ENCODE measurements around the gene UBAC1.

UBAC1 gene

DNA sequence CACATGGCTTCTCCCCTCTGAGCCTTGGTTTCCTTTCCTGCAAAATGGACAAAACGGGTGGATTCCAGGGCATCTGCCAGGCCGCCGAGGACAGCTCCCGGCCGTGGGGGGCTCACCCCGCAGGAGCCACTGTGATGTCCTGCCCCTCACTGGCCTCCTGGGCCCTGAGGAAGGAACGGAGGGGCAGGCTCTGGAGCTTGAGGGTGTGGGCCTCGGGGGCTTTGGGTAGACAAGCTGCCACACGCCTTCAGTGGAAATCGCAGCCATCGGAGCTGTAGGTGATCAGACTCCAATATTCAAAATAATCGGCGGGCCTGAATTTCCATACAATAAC, 32.2 kb upstream of the UBAC1 start:
- no peak for DNase-seq

DNA sequence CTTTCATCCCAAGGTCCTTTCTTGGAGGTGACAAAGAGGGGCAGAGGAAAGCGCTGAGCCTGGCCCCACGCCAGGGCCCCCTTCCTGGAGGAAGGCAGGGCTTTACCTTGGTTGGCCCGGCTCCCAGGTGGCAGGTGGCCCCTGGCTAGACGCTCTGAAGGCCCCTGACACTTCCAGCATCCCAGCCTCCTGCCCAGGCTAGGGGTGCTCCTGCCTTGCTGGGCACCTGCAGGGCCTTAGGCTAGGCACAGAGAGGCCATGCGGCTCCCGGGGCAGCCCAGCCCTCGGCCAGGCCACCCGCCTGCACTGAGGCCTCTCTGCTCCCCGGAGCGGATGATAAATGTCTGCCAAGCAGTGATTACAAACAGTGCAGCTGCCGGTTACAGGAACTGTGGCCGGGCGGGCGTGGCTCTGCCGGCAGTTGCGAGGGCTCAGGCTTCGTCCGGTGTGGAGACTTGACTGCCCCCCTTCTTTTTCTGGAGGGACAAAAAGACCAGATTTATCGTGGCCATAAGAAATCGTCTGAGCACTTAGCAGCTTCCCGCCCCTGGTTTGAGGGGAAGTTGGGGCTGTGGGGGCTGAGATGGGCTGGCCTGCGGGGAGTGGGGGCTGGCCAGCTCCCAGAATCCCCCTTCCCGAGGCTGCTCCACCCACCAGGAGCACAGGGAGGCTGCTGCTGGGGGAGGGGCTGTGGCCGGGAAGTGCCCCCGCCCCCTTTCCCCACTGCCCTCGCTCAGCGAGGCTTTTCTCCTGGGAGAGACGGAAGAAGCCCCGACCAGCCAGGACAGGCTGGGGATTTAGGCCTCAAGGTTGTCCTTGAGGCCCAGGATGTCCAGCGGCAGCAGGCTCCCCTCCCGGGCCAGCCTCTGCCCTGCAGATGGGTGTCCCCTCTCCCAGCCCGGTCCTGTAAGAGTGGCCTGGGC, 31.6 kb upstream of the UBAC1 start:
- DNase-seq = peak; percentile 32

DNA sequence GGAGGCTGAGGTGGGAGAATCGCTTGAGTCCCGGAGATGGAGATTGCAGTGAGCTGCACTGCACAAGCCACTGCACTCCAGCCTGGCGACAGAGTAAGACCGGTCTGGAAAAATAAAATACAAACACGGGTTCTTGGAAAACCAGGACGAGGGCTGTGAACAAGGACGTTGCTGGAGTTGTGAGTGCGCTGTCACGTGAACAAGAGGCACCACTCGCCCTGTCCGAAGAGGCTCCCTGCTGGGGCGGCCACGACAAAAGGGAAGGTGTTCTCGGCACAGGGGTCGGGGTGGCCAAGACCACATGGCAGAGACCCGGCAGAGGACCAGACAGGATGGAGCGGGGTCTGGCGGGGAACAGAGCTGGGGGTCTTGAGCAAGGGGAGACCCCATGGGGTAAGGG, 30.6 kb upstream of the UBAC1 start:
- no peak for DNase-seq

DNA sequence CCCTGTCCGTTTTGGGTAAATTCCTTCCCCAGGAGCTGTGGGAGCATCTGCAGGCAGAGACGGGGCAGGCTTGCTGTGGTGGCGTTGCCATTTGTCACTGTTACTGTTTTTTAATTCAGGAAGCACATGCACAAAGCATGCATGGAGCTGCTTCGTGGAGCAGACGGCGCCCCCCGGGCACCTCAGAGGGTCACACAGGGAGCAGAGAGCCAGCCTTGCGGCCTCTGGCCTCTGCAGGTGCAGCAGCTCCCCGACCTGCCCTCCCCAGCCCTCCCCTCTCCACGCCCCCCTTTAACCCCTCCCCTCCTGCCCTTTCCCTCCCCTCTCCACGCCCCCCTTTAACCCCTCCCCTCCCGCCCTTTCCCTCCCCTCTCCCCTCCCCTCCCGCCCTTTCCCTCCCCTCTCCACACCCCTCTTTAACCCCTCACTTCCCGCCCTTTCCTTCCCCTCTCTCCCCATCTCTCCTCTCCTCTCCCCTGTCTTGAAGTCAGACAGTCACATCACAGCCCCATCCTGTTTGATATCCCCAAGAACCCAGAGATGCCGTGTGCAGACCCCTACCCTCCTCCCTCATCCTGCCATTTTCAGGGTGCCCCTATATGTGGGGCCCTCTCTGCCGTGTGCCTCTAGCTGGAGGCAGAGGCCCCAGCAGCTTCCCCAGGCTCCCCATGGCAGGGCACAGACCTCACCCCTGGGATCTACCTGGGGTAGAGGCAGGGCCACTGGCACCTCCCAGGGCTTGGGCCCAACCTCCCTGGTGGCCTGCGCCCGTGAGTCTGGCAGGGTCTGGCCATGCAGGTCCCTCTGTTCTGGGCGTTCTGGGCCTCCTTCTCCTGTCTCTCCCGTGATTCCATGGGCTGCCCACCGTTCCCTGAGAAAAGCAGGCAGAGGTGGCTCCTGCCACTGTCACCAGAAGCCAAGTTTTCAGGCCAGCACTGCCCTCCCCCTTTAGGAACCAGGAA, 29.6 kb upstream of the UBAC1 start:
- peak; percentile 41 for DNase-seq

DNA sequence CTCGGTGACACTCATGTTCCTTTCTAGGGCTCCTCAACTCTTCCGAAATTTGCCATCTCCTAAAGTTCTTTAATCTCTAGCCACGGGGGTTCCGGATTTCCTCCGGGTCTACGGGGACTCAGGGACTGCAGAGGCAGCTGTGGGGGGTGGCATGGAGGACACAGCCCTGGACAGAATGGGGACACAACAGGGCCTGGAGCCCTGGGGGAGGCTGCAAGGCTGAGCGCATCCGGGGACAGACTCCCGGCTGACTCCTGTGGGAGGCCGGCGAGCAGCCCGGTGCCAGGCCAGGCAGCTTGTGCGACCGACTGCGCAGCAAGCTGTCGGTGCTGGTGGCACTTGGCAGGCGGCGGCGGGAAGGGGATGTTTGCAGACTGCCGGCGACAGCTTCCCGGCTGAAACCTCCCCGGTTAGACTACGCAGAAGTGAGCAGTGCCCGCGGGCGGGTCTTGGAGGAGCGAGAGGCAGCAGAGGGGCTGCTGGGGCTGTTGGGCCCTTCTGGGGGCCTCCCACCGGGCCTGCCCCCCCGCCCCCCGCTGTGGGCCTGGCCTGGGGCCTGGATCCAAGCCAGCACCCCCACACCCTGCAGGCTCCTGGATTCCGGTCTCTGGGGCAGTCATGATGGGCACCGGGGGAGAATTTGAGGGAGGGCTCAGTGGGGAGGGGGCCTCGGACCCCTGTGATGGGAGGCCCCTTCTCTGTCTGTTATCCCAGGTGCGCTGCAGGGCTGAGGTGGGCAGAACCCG, 28.7 kb upstream of the UBAC1 start:
- DNase-seq = no peak

DNA sequence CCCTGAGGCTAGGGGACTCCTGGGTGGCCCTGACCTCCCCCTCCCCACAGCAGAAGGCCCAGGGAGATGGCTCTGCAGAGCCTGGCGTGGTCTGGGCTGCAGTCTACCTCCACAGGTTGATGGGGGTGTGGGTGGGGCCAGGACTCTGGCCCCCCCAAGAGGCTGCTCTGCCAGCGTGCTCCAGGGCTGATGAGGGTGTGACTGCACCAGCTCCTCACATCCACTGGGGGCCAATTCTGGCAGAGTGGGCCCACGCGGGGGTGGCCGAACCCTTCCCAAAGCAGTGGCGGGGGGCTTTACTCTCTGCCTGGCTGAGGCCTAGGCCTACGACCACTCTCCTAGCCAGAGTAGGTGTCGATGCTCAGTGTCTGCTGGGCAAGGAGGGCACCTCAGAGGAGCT, 28.0 kb upstream of the UBAC1 start:
- DNase-seq = no peak

DNA sequence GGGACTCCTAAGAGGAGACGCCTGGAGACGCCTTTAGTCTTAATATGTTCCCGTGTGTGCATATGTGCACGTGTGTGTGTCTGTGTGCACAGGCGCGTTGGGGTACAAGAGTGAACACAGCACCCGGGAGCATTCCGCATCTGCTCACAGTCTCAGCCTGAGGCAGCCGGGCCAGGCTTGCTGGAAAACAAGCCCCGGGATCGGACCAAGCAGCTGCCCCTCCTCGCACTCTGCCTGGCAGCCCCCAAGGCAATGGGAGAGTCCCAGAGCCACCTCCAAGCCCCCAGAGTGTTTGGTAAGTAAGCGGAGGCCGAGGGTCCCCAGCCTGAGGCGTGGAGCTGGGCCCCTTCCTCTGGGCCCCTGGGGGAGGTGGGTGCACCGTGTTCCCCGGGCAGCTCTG, 27.3 kb upstream of the UBAC1 start:
- no peak for DNase-seq

DNA sequence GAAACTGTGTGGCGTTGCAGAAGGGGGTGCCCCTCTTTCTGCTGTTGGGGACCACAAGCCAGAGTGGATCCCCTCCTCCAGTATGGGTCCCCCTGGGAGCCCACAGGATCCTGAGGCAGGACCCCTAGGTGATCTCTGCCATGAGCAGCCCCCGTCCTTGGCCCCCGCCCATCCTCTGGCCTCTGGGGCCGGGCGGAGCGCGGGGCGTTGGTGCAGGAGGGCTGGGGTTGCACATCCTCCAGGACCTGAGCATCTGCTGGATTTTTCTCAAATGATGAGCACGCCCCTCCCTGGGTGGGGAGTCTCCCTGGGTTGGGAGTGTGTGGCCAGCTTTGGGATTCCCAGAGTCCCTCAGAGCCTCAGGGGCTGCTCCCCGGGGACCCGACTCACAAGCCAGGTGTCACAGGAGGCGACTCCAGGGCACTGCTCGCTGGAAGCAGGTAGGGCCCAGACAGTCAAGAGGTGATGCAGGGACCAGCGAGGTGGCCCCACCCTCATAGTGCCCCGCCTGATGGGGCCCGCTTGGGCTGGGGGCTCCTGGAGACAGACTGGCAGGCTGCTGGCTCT, 26.7 kb upstream of the UBAC1 start:
- no peak for DNase-seq

DNA sequence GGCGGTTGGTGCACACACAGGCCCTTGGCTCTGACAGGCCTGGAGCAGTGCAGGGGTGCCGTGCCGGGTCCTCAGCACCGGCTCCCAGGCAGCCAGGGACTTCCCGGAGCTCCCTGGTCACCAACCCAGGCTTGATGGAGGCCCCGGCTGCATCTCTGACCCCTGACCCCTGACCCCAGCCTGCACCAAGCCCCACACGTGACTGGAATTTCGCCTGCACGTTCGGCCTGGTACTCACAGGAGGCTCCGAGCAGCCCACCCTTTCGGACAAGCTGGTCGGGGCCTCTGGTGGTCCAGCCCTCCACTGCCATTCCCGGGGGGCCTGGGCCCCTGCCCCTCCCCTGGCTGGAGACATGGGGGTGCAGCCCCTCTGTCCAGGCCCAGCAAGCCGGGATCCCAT, 25.4 kb upstream of the UBAC1 start:
- DNase-seq = no peak

DNA sequence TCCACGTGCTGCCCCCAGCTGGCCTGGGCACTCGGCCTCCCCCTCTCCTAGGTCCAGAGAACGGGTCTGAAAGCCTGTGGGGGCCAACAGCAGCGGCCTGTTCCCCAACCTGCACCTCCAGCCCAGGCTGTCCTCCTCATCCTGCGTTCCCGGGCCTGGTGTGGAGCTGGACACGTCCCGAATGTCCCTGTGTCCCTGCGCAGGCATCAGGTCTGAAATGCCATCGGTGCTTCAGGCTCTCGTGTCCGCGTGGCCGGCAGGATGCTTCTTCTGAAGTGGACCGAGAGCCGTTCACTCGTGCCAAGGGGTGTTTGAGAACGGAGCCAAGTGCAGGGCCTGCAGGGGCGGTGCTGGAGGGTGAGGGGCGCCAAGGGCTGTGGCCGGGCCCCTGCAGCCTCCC, 24.7 kb upstream of the UBAC1 start:
- no peak for DNase-seq

DNA sequence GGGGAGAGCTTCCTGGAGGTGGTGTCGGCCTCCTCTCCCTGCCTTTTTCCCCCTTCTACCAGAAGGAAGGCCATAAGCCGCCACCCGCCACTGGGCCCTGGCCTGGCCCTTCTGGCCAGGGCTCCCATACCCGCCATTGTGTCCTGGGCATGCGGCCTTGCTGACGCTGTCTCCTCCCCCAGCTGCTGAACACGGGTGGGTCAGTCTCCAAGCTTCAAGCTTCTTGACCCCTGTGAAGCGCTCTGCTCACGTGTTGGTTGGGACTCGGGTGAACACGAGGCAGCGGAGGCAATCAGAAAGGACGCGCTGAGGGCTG, 24.2 kb upstream of the UBAC1 start:
- no peak for DNase-seq

DNA sequence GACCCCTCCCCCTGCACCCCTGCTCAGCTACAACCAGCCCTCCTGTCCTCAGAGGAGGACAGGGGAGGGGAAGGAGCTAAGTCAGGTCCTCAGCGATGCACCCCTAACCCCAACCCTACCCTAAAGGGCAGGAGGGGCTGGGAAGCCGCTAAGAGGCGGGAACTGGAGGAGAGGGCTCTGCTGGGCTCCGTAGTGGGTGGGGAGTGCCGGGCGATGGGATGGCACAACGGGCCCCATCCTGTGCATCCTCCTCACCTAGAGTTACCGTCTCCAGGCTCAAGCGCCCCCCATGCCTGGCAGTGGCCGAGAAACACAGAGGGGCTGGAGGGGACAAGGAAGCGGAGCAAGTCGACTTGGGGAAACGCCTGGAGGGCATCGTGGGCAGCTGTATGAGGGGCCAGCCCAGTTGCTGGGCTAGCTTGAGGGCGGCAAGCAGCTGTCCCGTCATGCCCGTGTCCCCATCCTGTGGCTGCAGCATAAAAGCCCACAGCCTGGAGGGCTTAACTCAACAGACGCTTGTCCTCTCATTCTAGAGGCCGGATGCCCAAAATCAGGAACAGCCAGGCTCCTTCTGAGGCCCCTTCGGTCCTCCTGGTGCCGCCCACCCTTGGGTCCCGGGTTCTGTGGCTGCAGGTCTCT, 23.0 kb upstream of the UBAC1 start:
- no peak for DNase-seq

DNA sequence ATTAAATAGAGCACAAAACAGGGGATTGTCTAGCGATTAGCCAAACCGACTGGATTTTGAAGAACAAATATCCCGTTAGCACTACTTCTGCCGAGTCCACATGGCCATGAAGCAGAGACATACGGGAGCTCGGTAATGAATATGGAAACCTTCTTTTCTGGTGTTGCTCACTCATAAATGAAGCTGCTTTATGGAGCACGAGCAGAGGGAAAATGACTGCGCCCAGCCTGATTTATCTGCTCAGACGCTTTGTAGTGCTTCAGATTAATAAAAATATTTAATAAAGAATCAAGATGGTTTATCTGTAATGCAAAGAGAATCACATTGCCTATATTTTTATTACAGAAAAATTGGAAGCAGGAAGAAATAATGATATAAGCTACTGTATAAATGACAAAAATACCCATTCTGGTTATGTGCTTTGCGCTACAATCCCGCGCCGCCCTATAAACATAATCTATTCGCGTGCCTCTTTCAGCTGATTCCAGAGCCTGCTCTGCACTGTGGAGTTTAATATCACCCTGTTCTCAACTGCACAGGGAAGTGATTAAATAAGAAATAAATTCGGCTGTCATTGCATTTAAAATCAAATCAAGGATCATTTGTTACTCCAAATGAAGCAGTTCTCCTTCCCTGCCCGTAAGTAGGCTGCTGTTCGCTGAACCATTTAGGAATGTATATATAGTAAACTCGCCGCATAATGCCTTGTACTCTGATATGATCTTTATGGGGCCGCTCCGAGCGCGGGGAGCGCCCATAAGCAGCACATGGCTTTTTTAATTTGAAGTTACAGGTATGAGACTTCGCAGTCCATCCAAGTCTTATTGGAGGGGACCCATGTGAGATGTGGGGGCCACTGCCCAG, 22.3 kb upstream of the UBAC1 start:
- DNase-seq = no peak

DNA sequence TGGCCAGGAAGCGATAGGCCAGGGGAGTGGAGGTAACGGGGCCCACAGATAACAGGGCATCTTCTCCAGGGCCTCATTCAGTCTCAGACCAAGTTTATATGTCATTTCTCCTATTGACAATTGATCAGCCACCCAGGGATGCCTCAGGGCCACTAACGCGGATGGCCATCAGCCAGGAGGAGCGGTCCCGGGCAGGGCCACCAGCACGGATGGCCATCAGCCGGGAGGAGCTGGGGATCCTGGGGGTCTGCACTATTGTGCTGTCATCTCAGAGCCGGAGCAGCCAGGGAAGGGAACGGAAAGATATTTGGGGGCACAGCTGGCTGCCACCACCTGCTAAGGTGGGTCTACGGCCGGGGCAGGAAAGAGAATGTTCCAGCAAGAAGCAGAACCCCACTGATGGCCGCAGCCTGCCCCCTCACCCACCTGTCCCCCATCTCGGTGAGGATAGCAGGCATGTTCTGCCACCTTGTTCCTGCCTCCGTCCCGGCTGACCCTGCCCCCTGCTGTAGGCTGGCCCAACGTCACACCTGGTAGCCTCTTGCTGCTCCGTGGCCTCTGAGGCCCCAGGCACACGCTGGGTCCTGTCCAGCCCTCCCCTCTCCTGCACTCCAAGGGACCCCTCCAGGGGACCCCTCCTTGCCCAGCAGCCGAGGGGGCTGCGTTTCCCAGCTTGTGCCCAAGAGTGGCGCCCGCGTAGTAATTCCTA, 21.5 kb upstream of the UBAC1 start:
- DNase-seq = no peak

DNA sequence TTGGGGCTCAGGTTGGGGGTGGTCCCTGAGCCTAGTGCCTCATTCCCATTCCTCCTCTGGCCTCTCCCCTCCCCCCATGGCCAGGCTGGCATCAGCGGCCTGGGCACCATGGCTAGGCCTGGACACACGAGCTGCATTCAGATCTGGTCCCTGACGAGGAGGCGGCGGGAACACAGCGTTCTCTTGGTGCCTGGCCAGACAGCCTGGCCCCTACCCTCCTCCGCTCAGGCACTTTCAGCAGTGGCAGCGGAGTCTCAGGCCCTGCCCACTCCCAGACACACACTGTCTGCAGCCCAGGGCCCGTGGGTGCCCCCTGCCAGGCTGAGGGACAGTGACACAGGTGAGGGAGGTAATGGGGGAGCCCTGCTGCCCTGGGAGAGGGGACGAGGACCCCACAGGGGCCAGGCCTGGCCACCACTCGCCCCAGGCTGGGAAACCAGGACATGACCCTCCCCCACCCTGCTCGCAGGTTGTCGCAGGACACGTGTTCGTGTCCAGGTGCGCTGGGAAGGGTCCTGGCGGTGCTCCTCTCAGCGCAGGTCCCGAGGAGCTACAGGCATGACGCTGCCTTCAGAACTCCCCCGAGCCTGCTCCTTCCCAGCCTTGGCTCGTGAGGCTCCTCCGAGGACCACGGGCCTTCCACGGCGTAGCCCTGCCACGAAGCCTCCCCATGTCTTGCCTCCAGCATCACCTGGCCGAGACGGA, 19.9 kb upstream of the UBAC1 start:
- no peak for DNase-seq

DNA sequence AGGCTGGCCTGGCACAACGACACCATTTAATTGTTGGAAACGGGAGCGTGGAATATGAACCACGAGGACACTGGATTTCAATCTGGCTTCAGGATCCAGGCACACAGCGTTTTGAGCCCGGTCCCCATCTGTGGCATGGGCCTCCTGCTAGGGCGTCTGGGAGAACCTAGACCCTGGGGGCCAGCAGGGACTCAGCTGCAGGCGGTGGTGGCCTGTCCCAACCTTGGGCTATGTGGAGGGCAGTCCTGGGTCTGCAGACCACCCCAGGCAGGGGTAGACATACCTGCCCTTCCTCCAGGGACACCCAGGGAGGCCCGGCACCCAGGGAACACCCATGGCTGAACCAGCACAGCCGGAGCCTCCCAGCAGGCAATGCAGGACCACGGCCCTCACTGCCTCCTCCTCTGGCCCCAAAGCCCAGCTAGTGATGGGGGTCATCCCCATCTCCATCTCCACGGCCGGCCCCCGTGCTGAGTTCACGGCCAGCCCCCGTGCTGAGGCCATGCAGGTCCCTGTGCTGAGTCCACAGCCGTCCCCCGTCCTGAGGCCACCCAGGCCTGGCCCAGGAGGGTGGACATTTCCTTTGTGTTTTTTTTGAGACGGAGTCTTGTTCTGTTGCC, 18.5 kb upstream of the UBAC1 start:
- no peak for DNase-seq

DNA sequence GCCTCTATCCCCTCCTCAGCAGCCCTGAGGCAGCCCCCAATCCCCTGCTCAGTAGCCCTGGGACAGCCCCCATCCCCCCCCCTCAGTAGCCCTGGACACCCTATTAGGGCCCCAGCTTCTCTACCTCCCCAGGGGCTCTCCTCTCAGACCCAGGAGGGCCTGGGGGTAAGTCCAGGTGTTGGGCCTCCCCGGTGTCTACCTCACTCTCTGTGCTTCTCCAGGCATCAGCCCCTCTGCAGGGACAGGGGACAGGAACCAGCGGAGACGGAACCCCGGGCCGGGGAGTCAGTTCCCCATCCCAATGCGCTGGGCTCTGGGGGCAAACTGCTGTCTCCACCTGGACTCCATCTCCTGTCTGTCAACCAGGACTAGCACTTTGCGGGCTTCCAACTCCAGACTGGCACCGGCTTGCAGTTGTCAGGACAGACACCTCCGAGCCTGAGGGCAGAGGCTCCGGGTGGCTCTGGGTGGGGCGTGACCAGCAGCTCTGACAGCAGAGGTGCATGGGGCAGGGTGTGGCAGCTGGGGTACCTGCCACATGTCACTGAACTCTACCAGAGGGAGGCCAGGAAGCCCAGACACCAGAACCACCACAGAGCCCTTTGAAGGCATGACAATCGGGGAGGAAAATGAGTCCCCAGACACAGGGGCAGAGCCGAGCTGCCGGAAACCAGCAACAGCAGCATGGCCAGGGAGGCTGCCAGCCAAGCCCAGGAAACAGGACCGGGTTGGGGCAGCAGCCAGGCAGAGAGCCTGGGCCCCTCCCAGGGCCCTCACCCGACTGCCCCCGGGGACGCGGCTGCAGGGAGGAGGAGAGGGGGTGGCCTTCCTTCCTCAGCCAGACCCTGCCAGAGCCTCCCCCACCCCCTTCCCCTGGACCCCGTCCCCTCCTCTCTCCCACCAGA, 17.7 kb upstream of the UBAC1 start:
- DNase-seq = peak; percentile 45

DNA sequence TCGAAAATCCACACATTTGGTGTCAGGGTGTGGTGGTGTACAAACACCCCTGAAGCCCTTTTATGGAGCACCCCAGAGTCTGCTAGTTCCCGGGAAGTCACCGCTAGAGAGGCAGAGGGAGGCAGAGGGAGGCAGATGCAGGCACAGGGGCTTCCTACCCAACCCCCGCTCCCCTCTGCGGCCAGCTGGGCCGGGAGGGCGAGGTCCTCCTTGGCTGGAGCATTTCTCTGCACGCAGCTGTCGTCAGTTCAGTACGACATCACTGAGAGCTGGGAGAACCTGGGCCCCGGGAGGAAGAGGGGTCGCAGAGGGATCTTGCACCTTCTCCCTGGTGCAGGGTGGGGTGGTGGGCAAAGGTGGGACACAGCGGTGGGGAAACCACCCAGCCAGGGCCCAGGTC, 15.8 kb upstream of the UBAC1 start:
- no peak for DNase-seq

DNA sequence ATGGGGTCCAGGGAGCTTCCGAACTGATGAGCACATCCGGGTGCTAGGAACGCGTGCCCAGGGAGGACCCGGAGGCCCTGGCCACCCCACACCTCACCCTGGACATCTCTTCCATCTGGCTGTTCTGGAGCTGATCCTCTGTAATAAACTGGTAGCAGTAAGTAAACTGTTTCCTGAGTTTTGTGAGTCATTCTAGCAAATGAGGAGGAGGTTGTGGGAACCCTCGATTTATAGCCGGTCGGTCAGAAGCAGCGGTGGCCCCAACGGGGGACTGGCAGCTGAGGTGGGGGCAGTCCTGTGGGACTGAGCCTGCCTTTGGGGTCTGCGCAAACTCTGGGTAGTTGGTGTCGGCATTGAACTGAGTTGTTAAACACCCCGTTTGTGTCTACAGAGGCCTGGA, 15.4 kb upstream of the UBAC1 start:
- no peak for DNase-seq

Measured in activated CD8-positive, alpha-beta memory T cell treated with anti-CD3 and anti-CD28 coated beads, Interleukin-2, amount 50 U/mL, for 4 hours (primary cell).